Measurements from ENCODE around the gene C2orf72.

GRCh38 chr2:231047923-231048915 is 10.9 kb downstream of the C2orf72 start:
- TF ChIP-seq CTCF (IDR thresholded peaks at IDR 0.05): no peak
- TF ChIP-seq POLR2A (IDR thresholded peaks at IDR 0.05): no peak
